SW 1271 (cell line): Measurements from ENCODE around the gene EDEM1.
"Not testable (repeated sequence)": the region's sequence is repeated elsewhere in the genome, so short reads cannot be mapped to it uniquely, and the experiment has no call there.

ENCODE experiments used
- DNase-seq, 2 experiments: peaks; one replicate each; lab custom pipeline; 2025; lab: John Stamatoyannopoulos, UW

EDEM1 gene

GRCh38 chr3:5179036-5179435 lies 8.5 kb upstream of the EDEM1 start:
- DNase-seq = not testable (repeated sequence)

- DNase-seq = no peak
These were observed 5.9 kb upstream of the EDEM1 start for GRCh38 chr3:5181469-5182141.

- DNase-seq = not testable (repeated sequence)
These were observed 3.8 kb upstream of the EDEM1 start for GRCh38 chr3:5183714-5184113.

- no peak for DNase-seq
These were observed 3.0 kb upstream of the EDEM1 start for GRCh38 chr3:5184499-5184898.

- DNase-seq = no peak
These were observed 2.3 kb upstream of the EDEM1 start for GRCh38 chr3:5185093-5185673.

GRCh38 chr3:5186089-5186857 lies 1.2 kb upstream of the EDEM1 start:
- peak in 1 of 2 experiments; percentile 28 for DNase-seq

GRCh38 chr3:5186858-5187155 lies 700 bp upstream of the EDEM1 start:
- DNase-seq = no peak

- no peak for DNase-seq
These were observed 462 bp downstream of the EDEM1 start for GRCh38 chr3:5187920-5188418.

GRCh38 chr3:5188419-5189221 lies 1.1 kb downstream of the EDEM1 start:
- DNase-seq = peak; percentile 43 to 57

- DNase-seq = no peak
These were observed 2.8 kb downstream of the EDEM1 start for GRCh38 chr3:5190147-5190791.

- DNase-seq = peak in 1 of 2 experiments; percentile 21
These were observed 4.2 kb downstream of the EDEM1 start for GRCh38 chr3:5191555-5192304.

GRCh38 chr3:5192571-5193365 lies 5.3 kb downstream of the EDEM1 start:
- no peak for DNase-seq

- DNase-seq = no peak
These were observed 6.8 kb downstream of the EDEM1 start for GRCh38 chr3:5194341-5194740.

GRCh38 chr3:5194801-5195509 lies 7.4 kb downstream of the EDEM1 start:
- peak; percentile 78 to 95 for DNase-seq

- peak in 1 of 2 experiments; percentile 64 for DNase-seq
These were observed 8.1 kb downstream of the EDEM1 start for GRCh38 chr3:5195605-5196004.

- DNase-seq = peak in 1 of 2 experiments; percentile 42
These were observed 9.5 kb downstream of the EDEM1 start for GRCh38 chr3:5197022-5197421.

- DNase-seq = peak in 1 of 2 experiments; percentile 42
These were observed 10.2 kb downstream of the EDEM1 start for GRCh38 chr3:5197470-5198312.

- DNase-seq = no peak
These were observed 10.8 kb downstream of the EDEM1 start for GRCh38 chr3:5198313-5198677.
